ENCODE measurements around the gene PRKAR2A.
A peak's percentile ranks its signal among the peaks of the same experiment; 100 is the strongest.
"Not testable (repeated sequence)": the region's sequence is repeated elsewhere in the genome, so short reads cannot be mapped to it uniquely, and the experiment has no call there.

Gene PRKAR2A

DNA sequence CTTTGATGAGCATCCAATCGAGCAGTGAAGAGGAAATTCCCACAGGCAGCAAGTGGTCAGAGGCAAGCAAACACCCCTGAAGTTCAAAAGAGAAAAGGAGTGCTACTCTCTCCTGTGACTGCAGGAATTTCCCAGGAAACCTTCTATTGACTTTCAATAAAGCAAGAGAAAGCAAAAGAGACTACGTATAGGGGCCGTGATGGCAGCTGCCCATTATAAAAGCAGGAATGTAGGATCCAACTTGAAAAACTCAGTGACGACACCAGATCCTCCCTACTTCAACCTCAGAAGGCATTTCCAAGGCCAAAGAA lies 77.5 kb downstream of the PRKAR2A start:
- no peak for DNase-seq

DNA sequence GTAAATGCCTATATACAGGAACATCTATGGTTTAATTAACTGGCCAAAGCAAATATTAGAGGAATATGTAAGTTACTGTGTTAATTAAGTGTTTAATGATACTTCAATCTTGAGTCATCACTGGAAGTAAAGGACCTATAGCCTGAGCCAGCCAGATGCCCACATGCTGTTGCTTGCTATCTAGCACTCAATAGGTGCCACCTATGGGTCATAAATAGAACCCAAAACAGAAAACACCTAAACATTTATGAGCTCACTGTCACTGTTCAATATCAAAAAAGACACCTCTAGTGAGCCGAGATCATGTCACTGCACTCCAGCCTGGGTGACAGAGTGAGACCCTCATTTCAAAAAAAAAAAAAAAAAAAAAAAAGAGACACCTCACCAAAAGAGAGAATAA lies 82.3 kb downstream of the PRKAR2A start:
- no peak for DNase-seq

- no peak for DNase-seq
These were observed 84.9 kb downstream of the PRKAR2A start for GRCh38 chr3:48762816-48763215.

GRCh38 chr3:48759991-48760540 lies 87.6 kb downstream of the PRKAR2A start:
- not testable (repeated sequence) for DNase-seq

- not testable (repeated sequence) for DNase-seq
These were observed 88.1 kb downstream of the PRKAR2A start for GRCh38 chr3:48759531-48759930.

GRCh38 chr3:48759071-48759470 lies 88.6 kb downstream of the PRKAR2A start:
- no peak for DNase-seq

DNA sequence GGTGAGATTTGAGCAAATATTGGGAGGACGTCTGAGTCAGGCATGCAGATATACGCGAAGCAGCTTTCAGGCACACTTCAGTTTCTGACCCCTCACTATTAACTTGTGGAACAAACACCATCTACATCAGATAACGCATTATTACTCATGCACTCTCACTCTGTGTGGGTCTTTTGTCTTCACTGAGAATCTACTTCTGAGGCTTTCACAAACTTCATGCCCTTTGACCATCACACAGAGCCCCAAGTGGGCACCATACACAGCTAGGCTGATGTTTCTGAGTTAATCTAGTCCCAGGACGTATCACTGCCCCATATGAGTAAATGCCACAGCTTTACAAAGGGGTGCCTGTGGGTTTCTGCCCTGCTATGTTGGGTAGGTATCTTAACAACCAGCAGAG lies 91.0 kb downstream of the PRKAR2A start:
- DNase-seq: no peak

DNA sequence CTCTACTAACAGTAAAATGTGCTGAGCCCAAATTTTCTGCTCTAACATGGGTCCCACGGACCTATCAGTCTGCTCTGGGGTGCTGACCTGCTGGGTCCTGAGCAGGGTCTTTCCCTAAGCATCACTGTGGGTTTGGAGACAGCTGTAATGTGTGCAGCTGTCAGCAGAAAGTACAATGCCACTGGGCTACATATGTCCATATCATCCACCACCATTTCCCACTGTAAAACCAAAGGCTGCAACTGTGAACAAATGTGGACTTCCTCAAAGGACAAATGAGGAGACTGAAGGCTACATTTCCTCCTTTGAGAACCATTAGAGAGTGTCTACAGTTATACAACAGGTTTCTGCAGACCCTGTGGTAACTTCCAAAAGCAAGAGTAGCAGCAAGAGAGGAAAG lies 96.8 kb downstream of the PRKAR2A start:
- no peak for DNase-seq

DNA sequence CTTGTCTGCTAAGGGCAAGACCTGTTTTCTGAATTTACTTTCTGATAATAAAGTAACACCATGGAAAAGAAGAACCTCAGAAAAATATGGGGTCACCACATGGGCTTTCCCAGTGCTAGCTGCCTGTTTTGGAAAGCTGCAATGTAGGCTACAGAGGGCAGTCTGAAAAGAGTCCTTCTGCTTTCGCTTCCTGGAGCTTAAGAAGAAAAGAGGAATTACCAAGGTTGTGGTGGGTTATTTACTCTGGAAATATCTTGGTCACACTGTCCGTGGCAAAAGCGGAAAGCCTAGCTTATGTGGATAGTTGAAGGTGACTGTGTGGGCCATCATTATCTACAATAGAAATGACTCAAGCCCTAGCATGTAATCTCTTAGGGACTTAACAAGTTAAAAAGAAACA lies 98.9 kb downstream of the PRKAR2A start:
- DNase-seq: no peak

- DNase-seq: no peak
These were observed 100.0 kb downstream of the PRKAR2A start for GRCh38 chr3:48747706-48748105.

GRCh38 chr3:48747015-48747615 lies 100.6 kb downstream of the PRKAR2A start:
- DNase-seq: no peak

DNA sequence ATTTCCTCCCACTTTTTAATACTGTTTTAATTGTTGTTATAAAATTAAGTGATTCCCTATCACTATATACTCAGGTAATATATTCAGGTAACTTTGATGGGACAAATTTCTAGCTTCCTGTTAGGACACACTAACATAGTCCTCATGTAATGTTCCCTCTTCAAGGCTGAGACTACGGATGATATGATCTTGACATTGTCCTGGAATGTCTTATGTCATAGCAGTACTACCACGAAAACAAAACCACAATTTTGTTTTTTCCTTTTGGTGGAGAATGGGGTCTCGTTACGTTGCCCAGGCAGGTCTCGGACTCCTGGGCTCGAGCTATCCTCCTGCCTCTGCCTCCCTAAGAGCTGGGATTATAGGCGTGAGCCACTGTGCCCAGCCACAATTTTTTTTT lies 103.9 kb downstream of the PRKAR2A start:
- no peak for DNase-seq

DNA sequence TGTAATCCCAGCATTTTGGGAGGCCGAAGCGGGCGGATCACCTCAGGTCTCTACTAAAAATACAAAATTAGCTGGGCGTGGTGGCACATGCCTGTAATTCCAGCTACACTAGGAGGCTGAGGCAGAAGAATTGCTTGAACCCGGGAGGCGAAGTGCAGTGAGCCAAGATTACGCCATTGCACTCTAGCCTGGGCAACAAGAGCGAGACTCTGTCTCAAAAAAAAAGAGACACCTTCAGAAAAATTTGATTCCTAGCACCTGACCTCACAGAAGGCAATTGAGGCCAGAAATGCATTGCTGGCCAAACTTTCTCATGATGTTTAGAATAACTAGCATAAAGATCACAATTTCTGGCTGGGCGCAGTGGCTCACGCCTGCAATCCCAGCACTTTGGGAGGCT lies 106.4 kb downstream of the PRKAR2A start:
- not testable (repeated sequence) for DNase-seq

- DNase-seq: peak; percentile 54 to 72
These were observed 107.5 kb downstream of the PRKAR2A start for GRCh38 chr3:48739955-48740823.

DNA sequence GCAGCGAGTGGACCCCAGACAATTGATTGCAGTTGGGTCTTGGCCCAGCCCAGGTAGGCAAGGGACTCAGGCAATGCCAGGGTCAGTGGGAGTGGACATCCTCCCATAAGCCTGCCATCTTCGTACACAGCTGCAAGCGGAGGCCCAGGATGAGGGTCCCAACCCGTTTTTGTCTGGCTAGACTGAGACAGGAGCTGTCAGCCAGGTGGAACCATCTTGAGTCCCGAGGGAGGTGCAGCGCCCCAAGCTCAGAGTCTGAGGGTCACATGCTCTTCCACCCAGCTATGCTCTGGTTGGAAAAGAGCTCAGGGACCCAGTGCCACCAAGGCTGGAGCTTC lies 108.1 kb downstream of the PRKAR2A start:
- DNase-seq: no peak

- no peak for DNase-seq
These were observed 108.6 kb downstream of the PRKAR2A start for GRCh38 chr3:48738926-48739616.

DNA sequence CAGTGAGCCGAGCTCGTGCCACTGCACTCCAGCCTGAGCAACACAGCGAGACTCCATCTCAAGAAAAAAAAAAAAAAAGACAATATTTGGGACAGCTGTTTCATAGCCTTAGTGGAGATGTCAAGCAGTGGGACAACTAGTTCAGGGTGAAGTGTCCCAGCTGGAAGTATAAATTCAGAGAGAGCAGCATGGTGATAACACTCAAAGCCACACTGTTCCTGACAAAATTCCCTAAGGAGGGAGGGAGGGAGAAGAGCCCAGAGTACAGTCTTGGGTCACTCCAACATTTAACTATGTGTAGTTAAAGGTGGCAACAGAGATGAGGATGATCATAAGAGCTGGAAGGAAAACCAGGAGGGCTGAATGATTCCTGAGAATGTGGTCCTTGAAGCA lies 109.5 kb downstream of the PRKAR2A start:
- DNase-seq: no peak

DNA sequence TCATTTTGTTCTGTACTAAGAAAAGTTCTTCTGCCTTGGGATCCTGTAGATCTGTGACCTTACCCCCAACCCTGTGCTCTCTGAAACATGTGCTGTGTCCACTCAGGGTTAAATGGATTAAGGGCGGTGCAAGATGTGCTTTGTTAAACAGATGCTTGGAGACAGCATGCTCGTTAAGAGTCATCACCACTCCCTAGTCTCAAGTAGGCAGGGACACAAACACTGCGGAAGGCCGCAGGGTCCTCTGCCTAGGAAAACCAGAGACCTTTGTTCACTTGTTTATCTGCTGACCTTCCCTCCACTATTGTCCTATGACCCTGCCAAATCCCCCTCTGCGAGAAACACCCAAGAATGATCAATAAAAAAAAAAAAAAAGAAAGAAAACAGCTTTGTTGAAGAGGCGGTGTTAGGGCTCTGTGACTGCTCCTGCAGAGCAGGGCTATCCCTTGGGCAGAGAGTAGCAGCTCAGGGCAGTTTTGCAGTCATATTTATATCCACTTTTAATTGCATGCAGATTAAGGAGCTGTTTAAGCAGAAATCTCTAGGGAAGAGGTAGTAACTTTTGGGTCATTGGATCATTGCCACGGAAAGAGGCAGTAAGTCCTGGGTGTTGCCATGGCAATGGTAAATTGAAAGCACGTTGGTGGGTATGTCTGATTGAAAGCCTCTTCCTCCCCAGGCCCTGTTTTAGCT lies 112.5 kb downstream of the PRKAR2A start:
- DNase-seq: not testable (repeated sequence)

GRCh38 chr3:48734541-48734940 lies 113.1 kb downstream of the PRKAR2A start:
- DNase-seq: not testable (repeated sequence)

- DNase-seq: not testable (repeated sequence)
These were observed 113.7 kb downstream of the PRKAR2A start for GRCh38 chr3:48733752-48734518.

DNA sequence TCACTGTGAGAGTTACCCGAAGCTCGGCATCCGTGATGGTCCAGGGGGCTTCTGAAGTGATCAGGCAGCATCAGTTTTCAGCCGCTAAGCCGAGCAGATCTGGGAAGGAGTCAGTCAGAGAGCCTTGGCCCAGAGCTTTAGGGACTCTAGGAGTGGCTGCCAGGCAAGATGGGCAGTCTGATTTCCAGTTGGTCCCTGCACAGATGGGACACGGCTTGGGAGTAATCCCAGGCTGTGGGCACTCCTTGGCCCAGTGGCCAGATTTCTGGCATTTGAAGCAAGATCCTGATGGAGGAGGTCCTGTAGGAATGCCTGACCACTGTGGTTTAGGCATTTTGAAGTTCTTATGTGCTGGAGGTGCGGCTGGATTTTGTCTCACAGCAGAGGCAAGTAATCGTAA lies 120.2 kb downstream of the PRKAR2A start:
- no peak for DNase-seq

GRCh38 chr3:48725185-48725855 lies 122.4 kb downstream of the PRKAR2A start:
- not testable (repeated sequence) for DNase-seq
